SU-DHL-6 (cell line): Measurements from ENCODE around the gene TLE6.

Source experiments
- H2AFZ ChIP-seq: fragments of 200-600 bp; sonication (generic); 2 replicates; pipeline ENCODE4 v1.6.1; 2014; ENCODE audit warnings: low read depth, mild to moderate bottlenecking, moderate library complexity, mixed read lengths, antibody characterized with exemption, low read length; ENCODE audit not compliant: severe bottlenecking
- H3F3A ChIP-seq: fragments of 200-600 bp; shearing (Covaris generic); 2 replicates; pipeline ENCODE4 v1.6.0; 2016; ENCODE audit warnings: antibody characterized with exemption, mild to moderate bottlenecking; ENCODE audit not compliant: insufficient read depth
- H3K27ac ChIP-seq: fragments of 200-600 bp; sonication (generic); 2 replicates; pipeline ENCODE4 v1.5.1; 2016; ENCODE audit warnings: low read depth, mild to moderate bottlenecking, low read length, moderate library complexity, mixed read lengths
- H3K27me3 ChIP-seq: fragments of 200-600 bp; sonication (generic), shearing (Covaris generic); 2 replicates; pipeline ENCODE4 v1.6.0; 2014; ENCODE audit warnings: mild to moderate bottlenecking, low read length
- H3K36me3 ChIP-seq: fragments of 200-600 bp; sonication (generic); 2 replicates; pipeline ENCODE4 v1.6.1; 2014; ENCODE audit warnings: mild to moderate bottlenecking, low read length, mixed read lengths
- H3K4me2 ChIP-seq: fragments of 300-600, 200-600 bp; shearing (Covaris generic), sonication (generic); 2 replicates; pipeline ENCODE4 v1.6.0; 2014; ENCODE audit warnings: low read length, low read depth, mild to moderate bottlenecking; ENCODE audit not compliant: poor library complexity, severe bottlenecking
- H3K4me3 ChIP-seq: fragments of 200-600 bp; sonication (generic); 2 replicates; pipeline ENCODE4 v1.5.1; 2014; ENCODE audit warnings: antibody characterized with exemption, low read length, mild to moderate bottlenecking, mixed read lengths; ENCODE audit not compliant: insufficient read depth, poor library complexity, severe bottlenecking
- H3K79me2 ChIP-seq: fragments of 200-600 bp; sonication (generic); 2 replicates; pipeline ENCODE4 v1.6.1; 2014; ENCODE audit warnings: mild to moderate bottlenecking, low read length, moderate library complexity; ENCODE audit not compliant: insufficient read depth
- H3K9ac ChIP-seq: fragments of 200-600 bp; sonication (generic); 2 replicates; pipeline ENCODE4 v1.7.0; 2014; ENCODE audit warnings: mild to moderate bottlenecking, low read length
- H3K9me2 ChIP-seq: fragments of 200-600 bp; sonication (generic); replicated peaks from 2 replicates; pipeline ENCODE4 v1.6.1; 2014; ENCODE audit warnings: low read length; ENCODE audit not compliant: insufficient read depth
- H3K9me3 ChIP-seq: fragments of 200-600 bp; sonication (generic); 2 replicates; pipeline ENCODE4 v1.6.1; 2014; ENCODE audit warnings: low read length, mixed read lengths; ENCODE audit not compliant: insufficient read depth
- H4K20me1 ChIP-seq: fragments of 200-600 bp; sonication (generic); 2 replicates; pipeline ENCODE4 v1.6.1; 2014; ENCODE audit warnings: low read depth, mild to moderate bottlenecking, antibody characterized with exemption, low read length, moderate library complexity, mixed read lengths
- EZH2phosphoT487 ChIP-seq: fragments of 200-600 bp; sonication (generic), shearing (Covaris generic); conservative IDR thresholded peaks from 2 replicates; pipeline ENCODE4 v1.6.1; 2018; ENCODE audit warnings: mild to moderate bottlenecking, antibody characterized with exemption, low read length, moderate library complexity, mixed read lengths
- TF ChIP-seq, protein P1 (sequence below): fragments of 200-600 bp; sonication (generic); IDR thresholded peaks from one replicate; pipeline ENCODE4 v1.5.1; 2017; ENCODE audit warnings: antibody characterized with exemption, mild to moderate bottlenecking, low read length, moderate library complexity; ENCODE audit not compliant: insufficient read depth, poor library complexity, severe bottlenecking

Gene TLE6

DNA sequence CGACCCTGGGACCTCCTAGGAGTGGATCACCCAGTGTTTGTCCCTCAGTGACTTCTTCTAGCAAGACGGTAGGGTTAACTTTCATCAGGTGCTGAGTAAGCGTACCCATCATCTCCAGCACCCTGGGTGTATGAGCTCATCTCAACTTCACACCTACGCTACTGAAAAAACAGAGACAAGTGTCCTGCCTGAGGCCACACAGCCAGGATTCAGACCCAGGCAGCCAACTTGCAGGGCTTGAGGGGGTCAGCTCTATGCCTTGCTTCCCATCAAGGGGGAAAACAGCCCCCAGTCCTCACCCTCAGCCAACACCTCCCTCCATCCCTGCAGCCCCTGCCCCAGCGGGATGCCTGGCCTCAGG is 47.1 kb downstream of the TLE6 start:
- no peak overlapping the region for H3K4me2 ChIP-seq
- H4K20me1 ChIP-seq = no peaks in the 10 kb centered on the region
- no peak overlapping the region for H3K4me3 ChIP-seq
- no peaks in the 10 kb centered on the region for H3F3A ChIP-seq
- H3K79me2 ChIP-seq = no peaks in the 10 kb centered on the region
- no peaks in the 10 kb centered on the region for H3K9me3 ChIP-seq
- TF ChIP-seq, protein P1, sequence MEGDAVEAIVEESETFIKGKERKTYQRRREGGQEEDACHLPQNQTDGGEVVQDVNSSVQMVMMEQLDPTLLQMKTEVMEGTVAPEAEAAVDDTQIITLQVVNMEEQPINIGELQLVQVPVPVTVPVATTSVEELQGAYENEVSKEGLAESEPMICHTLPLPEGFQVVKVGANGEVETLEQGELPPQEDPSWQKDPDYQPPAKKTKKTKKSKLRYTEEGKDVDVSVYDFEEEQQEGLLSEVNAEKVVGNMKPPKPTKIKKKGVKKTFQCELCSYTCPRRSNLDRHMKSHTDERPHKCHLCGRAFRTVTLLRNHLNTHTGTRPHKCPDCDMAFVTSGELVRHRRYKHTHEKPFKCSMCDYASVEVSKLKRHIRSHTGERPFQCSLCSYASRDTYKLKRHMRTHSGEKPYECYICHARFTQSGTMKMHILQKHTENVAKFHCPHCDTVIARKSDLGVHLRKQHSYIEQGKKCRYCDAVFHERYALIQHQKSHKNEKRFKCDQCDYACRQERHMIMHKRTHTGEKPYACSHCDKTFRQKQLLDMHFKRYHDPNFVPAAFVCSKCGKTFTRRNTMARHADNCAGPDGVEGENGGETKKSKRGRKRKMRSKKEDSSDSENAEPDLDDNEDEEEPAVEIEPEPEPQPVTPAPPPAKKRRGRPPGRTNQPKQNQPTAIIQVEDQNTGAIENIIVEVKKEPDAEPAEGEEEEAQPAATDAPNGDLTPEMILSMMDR = no peak
- no peak for TF ChIP-seq EZH2phosphoT487
- no peak overlapping the region for H3K27ac ChIP-seq
- no peaks in the 10 kb centered on the region for H3K9me2 ChIP-seq
- H3K9ac ChIP-seq = no peak overlapping the region
- H3K27me3 ChIP-seq = no peaks in the 10 kb centered on the region
- H2AFZ ChIP-seq = no peak overlapping the region
- no peaks in the 10 kb centered on the region for H3K36me3 ChIP-seq

DNA sequence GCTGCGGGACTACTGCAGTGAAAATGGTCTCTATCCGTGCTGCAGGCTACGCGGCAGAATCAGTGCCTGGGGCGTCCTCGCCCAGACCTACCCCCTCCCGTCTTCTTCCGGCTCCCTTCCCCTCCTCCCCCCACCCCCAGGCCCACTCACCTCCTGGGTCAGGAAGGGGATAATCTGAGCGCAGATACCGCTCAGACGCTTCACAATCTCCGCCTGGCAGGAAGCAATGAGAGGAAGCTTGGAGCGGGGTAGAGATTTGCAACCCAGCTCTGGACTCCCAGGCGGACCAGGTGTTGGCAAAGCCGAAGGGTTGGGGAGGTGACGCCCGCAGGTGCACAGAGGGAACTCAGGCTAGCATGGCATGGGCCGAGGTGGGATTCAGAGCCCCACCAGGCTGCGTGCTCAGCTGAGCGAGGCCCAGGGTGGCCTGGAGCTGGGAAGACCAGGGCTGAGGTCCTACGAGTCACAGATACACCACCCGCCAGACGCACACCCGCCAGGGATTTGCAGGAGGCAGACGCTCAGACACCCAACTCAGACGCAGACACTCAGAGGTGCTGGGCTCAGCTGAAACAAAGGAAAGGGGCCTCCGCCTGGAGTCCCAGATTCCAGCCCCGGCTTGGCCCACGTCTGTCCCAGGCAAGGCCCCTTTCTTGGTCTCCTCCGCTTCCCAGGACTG is 47.6 kb downstream of the TLE6 start:
- TF ChIP-seq, protein P1 = no peak
- no peak for TF ChIP-seq EZH2phosphoT487
- H3K9ac ChIP-seq = no peak overlapping the region

DNA sequence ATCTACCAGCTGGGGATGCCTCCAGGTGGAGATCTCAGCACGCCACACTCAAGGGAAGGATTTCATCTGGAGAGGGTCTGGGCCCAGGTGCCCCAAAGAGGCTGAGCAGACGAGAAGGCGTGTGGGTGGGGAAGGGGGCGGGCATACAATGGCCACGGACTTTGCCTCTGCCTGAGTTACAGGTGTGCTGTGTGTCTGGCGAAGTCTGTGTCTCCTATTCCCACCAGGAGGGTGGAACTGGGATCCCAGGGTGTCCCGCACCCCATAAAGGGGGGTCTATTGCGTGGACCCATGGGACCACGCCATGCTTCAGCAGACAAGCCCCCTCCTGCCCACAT is 48.2 kb downstream of the TLE6 start:
- Histone ChIP-seq H2AFZ (no peak overlapping the region), H3K9me2 (no peaks in the 10 kb centered on the region), H3F3A (no peaks in the 10 kb centered on the region), H3K9me3 (no peaks in the 10 kb centered on the region), H3K4me2 (no peak overlapping the region), H3K4me3 (no peak overlapping the region), H4K20me1 (no peaks in the 10 kb centered on the region), H3K79me2 (no peaks in the 10 kb centered on the region), H3K27ac (no peak overlapping the region), H3K9ac (no peak overlapping the region), H3K27me3 (no peaks in the 10 kb centered on the region), H3K36me3 (no peaks in the 10 kb centered on the region)
- TF ChIP-seq, protein P1 = no peak
- TF ChIP-seq EZH2phosphoT487 = no peak

More for the DNA sequence above, 47.6 kb downstream of the TLE6 start:
- H3K4me2 ChIP-seq = no peak overlapping the region
- no peaks in the 10 kb centered on the region for H3K27me3 ChIP-seq
- H2AFZ ChIP-seq = no peak overlapping the region
- H3K4me3 ChIP-seq = no peak overlapping the region
- H3F3A ChIP-seq = no peaks in the 10 kb centered on the region
- H3K27ac ChIP-seq = no peak overlapping the region
- H4K20me1 ChIP-seq = no peaks in the 10 kb centered on the region
- H3K79me2 ChIP-seq = no peaks in the 10 kb centered on the region
- no peaks in the 10 kb centered on the region for H3K36me3 ChIP-seq
- H3K9me3 ChIP-seq = no peaks in the 10 kb centered on the region
- H3K9me2 ChIP-seq = no peaks in the 10 kb centered on the region
